ENCODE data around the gene DTNA.

- no peak for TF ChIP-seq POLR2AphosphoS5 (IDR thresholded peaks at IDR 0.05)
- no peak for TF ChIP-seq CTCF (IDR thresholded peaks at IDR 0.05)
Measured at GRCh38 chr18:34744569-34744968, 34.5 kb downstream of the DTNA start.

Data from prostate gland (tissue), 2 donors.